OCI-LY1 (cell line): ENCODE results near the gene AEBP1.

Experiments
- H2AFZ ChIP-seq: fragments of 200-600 bp; sonication (generic), shearing (Covaris generic); 2 replicates; pipeline ENCODE4 v1.6.0; 2014; ENCODE audit warnings: antibody characterized with exemption, mild to moderate bottlenecking, low read length
- H3F3A ChIP-seq: fragments of 200-600 bp; sonication (generic), shearing (Covaris generic); 2 replicates; pipeline ENCODE4 v1.6.0; 2014; ENCODE audit warnings: mild to moderate bottlenecking, antibody characterized with exemption, low read length, moderate library complexity; ENCODE audit not compliant: insufficient read depth
- H3K27ac ChIP-seq: fragments of 200-600 bp; sonication (generic); 2 replicates; pipeline ENCODE4 v1.5.1; 2014; ENCODE audit warnings: low read length, mixed run types, mild to moderate bottlenecking, low read depth; ENCODE audit not compliant: poor library complexity, severe bottlenecking
- H3K27me3 ChIP-seq: fragments of 200-600 bp; sonication (generic); 2 replicates; pipeline ENCODE4 v1.6.0; 2014; ENCODE audit warnings: antibody characterized with exemption, mild to moderate bottlenecking, low read length, moderate library complexity; ENCODE audit not compliant: insufficient read depth
- H3K36me3 ChIP-seq: fragments of 200-600 bp; sonication (generic); 2 replicates; pipeline ENCODE4 v1.6.1; 2014; ENCODE audit warnings: mild to moderate bottlenecking, antibody characterized with exemption, low read length, moderate library complexity, mixed read lengths; ENCODE audit not compliant: insufficient read depth
- H3K4me1 ChIP-seq: fragments of 200-600 bp; sonication (generic); 2 replicates; pipeline ENCODE4 v1.5.1; 2014; ENCODE audit warnings: mild to moderate bottlenecking, low read length, moderate library complexity; ENCODE audit not compliant: insufficient read depth, severe bottlenecking
- H3K4me2 ChIP-seq: fragments of 200-600 bp; sonication (generic), shearing (Covaris generic); 2 replicates; pipeline ENCODE4 v1.6.1; 2014; ENCODE audit warnings: low read length
- H3K4me3 ChIP-seq: fragments of 200-600 bp; sonication (generic); 2 replicates; pipeline ENCODE4 v1.5.1; 2014; ENCODE audit warnings: low read length, low read depth, mild to moderate bottlenecking, mixed read lengths; ENCODE audit not compliant: poor library complexity, severe bottlenecking
- H3K79me2 ChIP-seq: fragments of 200-600 bp; shearing (Covaris generic); 2 replicates; pipeline ENCODE4 v1.6.1; 2016; ENCODE audit warnings: mixed run types, low read length, mixed read lengths; ENCODE audit not compliant: insufficient read depth
- H3K9ac ChIP-seq: fragments of 200-600 bp; sonication (generic), shearing (Covaris generic); 2 replicates; pipeline ENCODE4 v1.6.1; 2014; ENCODE audit warnings: mild to moderate bottlenecking, low read length, mixed read lengths
- H3K9me2 ChIP-seq: fragments of 200-600 bp; sonication (generic), shearing (Covaris generic); 2 replicates; pipeline ENCODE4 v1.6.1; 2014; ENCODE audit warnings: low read depth, mild to moderate bottlenecking, low read length, mixed read lengths
- H3K9me3 ChIP-seq: fragments of 200-600 bp; shearing (Covaris generic); 2 replicates; pipeline ENCODE4 v1.6.1; 2014; ENCODE audit warnings: low read length, mixed read lengths
- H4K20me1 ChIP-seq: fragments of 200-600 bp; sonication (generic), shearing (Covaris generic); 2 replicates; pipeline ENCODE4 v1.6.0; 2016; ENCODE audit warnings: mild to moderate bottlenecking, low read length; ENCODE audit not compliant: insufficient read depth
- CTCF ChIP-seq: fragments of 200-600 bp; sonication (generic), shearing (Covaris generic); IDR thresholded peaks from 2 replicates; pipeline ENCODE4 v1.5.1; 2017; ENCODE audit warnings: mild to moderate bottlenecking, antibody characterized with exemption, low read length, moderate library complexity, mixed read lengths
- EZH2 ChIP-seq: fragments of 200-600 bp; sonication (generic), shearing (Covaris generic); IDR thresholded peaks from 2 replicates; pipeline ENCODE4 v1.8.0; 2017; ENCODE audit warnings: borderline replicate concordance, mixed run types, mild to moderate bottlenecking, antibody characterized with exemption, low read length, moderate library complexity, mixed read lengths

Gene AEBP1

GRCh38 chr7:44144968-44145478 lies 40.9 kb downstream of the AEBP1 start:
- Histone ChIP-seq H3K4me1 (no peaks in the 10 kb centered on the region), H4K20me1 (no peaks in the 10 kb centered on the region), H3K27ac (no peak overlapping the region), H3K4me3 (no peak overlapping the region), H3K9me2 (no peaks in the 10 kb centered on the region), H3K9me3 (no peaks in the 10 kb centered on the region), H3F3A (no peaks in the 10 kb centered on the region), H2AFZ (no peak overlapping the region), H3K9ac (no peak overlapping the region), H3K27me3 (no peaks in the 10 kb centered on the region), H3K79me2 (no peaks in the 10 kb centered on the region), H3K36me3 (no peaks in the 10 kb centered on the region), H3K4me2 (no peak overlapping the region)
- TF ChIP-seq CTCF (no peak), EZH2 (no peak)

- Histone ChIP-seq H3K9ac (no peak overlapping the region), H3K9me3 (no peaks in the 10 kb centered on the region), H3K4me1 (no peaks in the 10 kb centered on the region), H3K27me3 (no peaks in the 10 kb centered on the region), H3K27ac (no peak overlapping the region), H4K20me1 (no peaks in the 10 kb centered on the region), H3F3A (no peaks in the 10 kb centered on the region), H3K79me2 (no peaks in the 10 kb centered on the region), H3K4me2 (no peak overlapping the region), H3K4me3 (no peak overlapping the region), H3K9me2 (no peaks in the 10 kb centered on the region), H2AFZ (no peak overlapping the region), H3K36me3 (no peaks in the 10 kb centered on the region)
- TF ChIP-seq EZH2 (no peak), CTCF (no peak)
Measured at GRCh38 chr7:44145479-44145968, 41.4 kb downstream of the AEBP1 start.

- Histone ChIP-seq H2AFZ (no peak overlapping the region), H4K20me1 (no peaks in the 10 kb centered on the region), H3K27me3 (no peaks in the 10 kb centered on the region), H3K27ac (no peak overlapping the region), H3K9me2 (no peaks in the 10 kb centered on the region), H3K9ac (no peak overlapping the region), H3K9me3 (no peaks in the 10 kb centered on the region), H3K4me1 (no peaks in the 10 kb centered on the region), H3K4me2 (peak overlapping the region; percentile 48; the same call in 1 of the 2 replicates), H3K4me3 (peak overlapping the region; percentile 37), H3K36me3 (no peaks in the 10 kb centered on the region), H3F3A (no peaks in the 10 kb centered on the region), H3K79me2 (no peaks in the 10 kb centered on the region)
- TF ChIP-seq EZH2 = no peak
- TF ChIP-seq CTCF = no peak
Measured at GRCh38 chr7:44145969-44146911, 42.1 kb downstream of the AEBP1 start.
